ENCODE measurements around the gene TSPAN12.

- TF ChIP-seq POLR2A (IDR thresholded peaks at IDR 0.05) (no peak), CTCF (IDR thresholded peaks at IDR 0.05) (no peak)
Observed at GRCh38 chr7:120738816-120739215, 119.1 kb downstream of the TSPAN12 start.
